ENCODE data around the gene SYCP1. TPM values are rescaled to one million over a fixed set of nuclear protein-coding genes. Genes with fewer than 3 reads are reported as not detected.

The SYCP1 gene
- total and polyA plus RNA-seq, 2 of the 13 experiments (the other 11 are each of a cell fraction or from before 2014, with no cell fraction given): not detected

- no peak for TF ChIP-seq SNAPC4 (CRISPR knock-in tag; IDR thresholded peaks at IDR 0.05)
- no peak for TF ChIP-seq CHCHD3 (CRISPR knock-in tag; IDR thresholded peaks at IDR 0.05)
Measured at GRCh38 chr1:115041654-115042053, 187.0 kb downstream of the SYCP1 start (continued).

Other genes starting within 250 kb of the SYCP1 start
- 0.25 and 0.33 TPM in 2 replicates for gene DENND2C, start 184.8 kb upstream of the SYCP1 start, total RNA-seq (2016; rRNA removed; fragmentation: Illumina TruSeq; extraction: Trizol)
- 0.07 and 0.08 TPM in 2 replicates for gene DENND2C, start 184.8 kb upstream of the SYCP1 start, polyA plus RNA-seq (2011; rRNA removed)
- not detected in 2 replicates for gene AMPD1, start 159.3 kb upstream of the SYCP1 start, total RNA-seq (2016; rRNA removed; fragmentation: Illumina TruSeq; extraction: Trizol)
- gene AMPD1, start 159.3 kb upstream of the SYCP1 start, polyA plus RNA-seq (2011; rRNA removed): not detected in 2 replicates
- gene NRAS, start 138.1 kb upstream of the SYCP1 start, total RNA-seq (2016; rRNA removed; fragmentation: Illumina TruSeq; extraction: Trizol): 58.8 and 96.2 TPM in 2 replicates
- gene NRAS, start 138.1 kb upstream of the SYCP1 start, polyA plus RNA-seq (2011; rRNA removed): 26.9 and 38.6 TPM in 2 replicates
- 313 and 582 TPM in 2 replicates for gene CSDE1, start 96.9 kb upstream of the SYCP1 start, total RNA-seq (2016; rRNA removed; fragmentation: Illumina TruSeq; extraction: Trizol)
- gene CSDE1, start 96.9 kb upstream of the SYCP1 start, polyA plus RNA-seq (2011; rRNA removed): 115 and 150 TPM in 2 replicates
- gene SIKE1, start 74.2 kb upstream of the SYCP1 start, total RNA-seq (2016; rRNA removed; fragmentation: Illumina TruSeq; extraction: Trizol): 58.4 and 97.5 TPM in 2 replicates
- gene SIKE1, start 74.2 kb upstream of the SYCP1 start, polyA plus RNA-seq (2011; rRNA removed): 33.5 and 36.5 TPM in 2 replicates
- gene TSHB, start 175.0 kb downstream of the SYCP1 start, total RNA-seq (2016; rRNA removed; fragmentation: Illumina TruSeq; extraction: Trizol): not detected in 2 replicates
- not detected in 2 replicates for gene TSHB, start 175.0 kb downstream of the SYCP1 start, polyA plus RNA-seq (2011; rRNA removed)
- gene TSPAN2, start 234.6 kb downstream of the SYCP1 start, total RNA-seq (2016; rRNA removed; fragmentation: Illumina TruSeq; extraction: Trizol): not detected in 2 replicates
- not detected in 2 replicates for gene TSPAN2, start 234.6 kb downstream of the SYCP1 start, polyA plus RNA-seq (2011; rRNA removed)